ENCODE measurements around the gene HSFX4. TPM values are rescaled to one million over a fixed set of nuclear protein-coding genes. Genes with fewer than 3 reads are reported as not detected.
"Not testable (repeated sequence)": the region's sequence is repeated elsewhere in the genome, so short reads cannot be mapped to it uniquely, and the experiment has no call there.

Gene HSFX4, protein sequence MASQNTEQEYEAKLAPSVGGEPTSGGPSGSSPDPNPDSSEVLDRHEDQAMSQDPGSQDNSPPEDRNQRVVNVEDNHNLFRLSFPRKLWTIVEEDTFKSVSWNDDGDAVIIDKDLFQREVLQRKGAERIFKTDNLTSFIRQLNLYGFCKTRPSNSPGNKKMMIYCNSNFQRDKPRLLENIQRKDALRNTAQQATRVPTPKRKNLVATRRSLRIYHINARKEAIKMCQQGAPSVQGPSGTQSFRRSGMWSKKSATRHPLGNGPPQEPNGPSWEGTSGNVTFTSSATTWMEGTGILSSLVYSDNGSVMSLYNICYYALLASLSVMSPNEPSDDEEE
- total RNA-seq, result not detected
- long read RNA-seq, result 0 reads

DNA sequence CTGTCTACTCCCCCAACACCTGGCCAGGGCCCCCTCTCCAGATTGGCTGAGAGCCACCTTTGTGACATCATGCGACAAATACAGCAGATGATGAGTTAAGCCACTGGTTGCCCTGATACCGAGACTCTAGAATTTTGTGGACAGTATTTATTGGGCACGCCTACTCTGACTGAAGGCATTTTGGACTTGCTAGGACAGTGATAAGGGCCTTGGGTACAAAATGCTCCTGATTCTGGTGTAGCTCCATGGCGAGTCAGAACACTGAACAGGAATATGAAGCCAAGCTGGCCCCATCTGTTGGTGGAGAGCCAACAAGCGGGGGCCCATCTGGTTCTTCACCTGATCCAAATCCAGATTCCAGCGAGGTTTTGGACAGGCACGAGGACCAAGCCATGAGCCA is at the start of gene HSFX4:
Gene HSFX4 (plus strand): TSS at position 174 of the 400 bp plus-strand sequence. CDS start 72 bp downstream, at position 246.
- intact Hi-C loops (cut with DNase I); DNase-seq (ENCODE audit: missing footprints); ATAC-seq: not testable (repeated sequence)

DNA sequence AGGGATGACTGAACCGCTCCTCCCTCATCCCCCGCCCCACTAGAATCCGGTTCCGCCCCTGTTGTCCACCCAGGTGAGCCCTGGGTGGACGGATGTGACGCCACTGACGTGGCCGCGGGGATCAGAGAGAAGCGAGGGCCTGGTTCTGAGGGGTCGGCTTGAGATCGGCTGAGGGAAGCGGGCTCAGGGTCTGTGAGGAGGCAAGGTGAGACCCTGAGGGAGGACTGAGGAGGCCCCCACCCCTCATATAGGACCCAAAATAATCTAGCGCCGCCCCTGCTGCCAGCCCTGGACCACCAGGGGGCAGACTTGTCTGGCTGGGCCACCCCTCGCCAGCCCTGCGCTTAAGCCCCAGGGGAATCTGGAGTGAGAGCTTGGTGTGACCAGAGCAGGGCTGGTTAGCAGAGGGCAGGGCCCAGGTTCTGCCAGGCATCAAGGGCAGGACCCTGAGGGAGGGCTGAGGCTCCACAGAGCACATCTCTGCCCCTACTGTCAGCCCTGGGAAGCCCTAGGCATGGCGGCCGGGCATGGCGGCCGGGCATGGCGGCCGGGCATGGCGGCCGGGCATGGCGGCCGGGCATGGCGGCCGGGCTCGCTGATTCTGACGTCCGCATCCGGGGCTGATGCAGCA is 48.2 kb upstream of the HSFX4 start, which contains the start of gene MAGEA8:
Gene MAGEA8 (plus strand): TSS at position 103 of the 631 bp plus-strand sequence. CDS start 3,090 bp downstream, outside the sequence.
- ATAC-seq (no peak), DNase-seq (ENCODE audit: missing footprints) (no peak)
- intact Hi-C loops (cut with DNase I), result no loop called here

DNA sequence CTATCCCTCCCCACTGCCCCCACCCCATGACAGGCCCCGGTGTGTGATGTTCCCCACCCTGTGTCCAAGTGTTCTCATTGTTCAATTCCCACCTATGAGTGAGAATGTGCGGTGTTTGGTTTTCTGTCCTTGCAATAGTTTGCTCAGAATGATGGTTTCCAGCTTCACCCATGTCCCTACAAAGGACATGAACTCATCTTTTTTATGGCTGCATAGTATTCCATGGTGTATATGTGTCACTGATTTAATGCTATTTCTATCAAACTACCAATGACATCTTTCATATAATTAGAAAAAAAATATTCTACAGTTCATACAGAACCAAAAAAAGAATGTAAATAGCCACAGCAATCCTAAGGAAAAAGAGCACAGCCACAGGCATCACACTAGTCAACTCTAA is 38.5 kb upstream of the HSFX4 start:
- intact Hi-C loops (cut with DNase I); DNase-seq (ENCODE audit: missing footprints); ATAC-seq: not testable (repeated sequence)

DNA sequence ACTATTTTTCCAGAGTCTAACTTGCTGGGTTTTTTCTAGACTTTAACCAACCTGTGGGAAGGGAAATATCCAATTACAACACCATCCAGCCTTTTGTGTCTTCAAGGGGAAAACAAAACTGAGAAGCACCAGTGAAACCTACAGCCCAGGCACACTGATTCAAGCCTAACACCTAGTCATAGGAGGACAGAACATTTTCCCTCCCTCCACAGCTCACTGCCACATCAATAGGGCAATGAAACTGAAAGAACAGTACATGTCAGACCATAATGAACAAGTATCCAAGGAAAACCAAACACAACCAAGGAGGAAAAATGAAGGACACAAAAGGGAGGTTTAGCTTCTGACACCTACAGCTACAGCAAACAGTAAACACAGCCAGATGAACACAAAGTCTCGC is 30.8 kb upstream of the HSFX4 start:
- DNase-seq (ENCODE audit: missing footprints) (no peak), ATAC-seq (no peak)
- intact Hi-C loops (cut with DNase I), result no loop called here

DNA sequence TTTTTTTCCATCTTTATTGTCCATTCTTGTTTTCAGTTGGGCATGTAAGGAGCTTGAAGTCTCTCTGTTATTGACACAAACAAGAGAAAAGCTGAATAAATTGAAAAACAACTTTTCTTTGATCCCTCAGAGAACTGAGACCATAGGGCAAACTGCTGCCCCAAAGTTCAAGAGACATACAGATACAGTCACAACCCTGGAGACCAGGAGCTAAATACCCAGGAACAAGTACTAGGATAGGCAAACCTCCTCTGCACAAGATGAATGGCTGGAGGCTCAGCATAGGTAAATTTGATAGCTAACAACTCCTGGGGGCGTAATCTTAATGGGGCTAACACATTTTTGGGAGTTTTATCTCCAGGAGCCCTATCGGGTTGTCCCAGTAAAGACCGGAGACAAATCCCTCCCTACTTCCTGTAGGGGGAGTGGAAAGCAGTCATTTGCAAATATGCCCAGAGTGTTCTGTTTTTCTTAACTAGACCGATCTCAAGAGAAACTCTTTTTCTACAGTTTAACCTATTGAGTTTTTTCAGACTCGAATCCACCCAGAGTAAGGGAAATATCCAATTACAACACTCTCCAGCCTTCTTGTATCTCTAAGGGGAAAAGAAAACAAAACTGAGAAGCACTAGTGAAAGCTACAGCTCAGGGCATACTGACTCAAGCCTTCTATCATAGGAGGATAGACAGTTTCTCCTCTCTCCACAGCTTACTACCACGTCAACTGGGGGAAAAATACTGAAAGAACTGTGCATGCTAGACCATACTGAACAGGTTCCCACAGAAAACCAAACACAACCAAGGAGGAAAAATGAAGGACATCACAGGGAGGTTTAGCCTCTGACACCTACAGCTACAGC is 25.3 kb upstream of the HSFX4 start:
- no peak for ATAC-seq
- intact Hi-C loops (cut with DNase I), result no loop called here
- DNase-seq (ENCODE audit: missing footprints), result no peak

DNA sequence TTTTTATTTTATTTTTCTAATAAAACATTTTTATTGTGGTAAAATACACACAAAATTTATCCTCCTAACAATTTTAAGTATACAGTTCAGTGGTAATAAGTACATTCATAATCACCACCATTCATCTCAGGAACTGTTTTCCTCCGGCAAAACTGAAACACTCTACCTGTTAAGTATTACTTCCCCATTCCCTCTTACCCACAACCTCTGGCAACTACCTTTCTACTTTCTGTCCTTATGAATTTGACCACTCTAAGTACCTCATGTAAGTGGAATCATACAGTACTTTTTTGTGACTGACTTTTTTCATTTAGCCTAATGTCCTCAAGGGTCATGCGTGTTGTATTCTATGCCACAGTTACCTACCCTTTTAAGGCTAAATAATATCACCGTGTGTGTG is 21.1 kb upstream of the HSFX4 start:
- no peak for DNase-seq (ENCODE audit: missing footprints)
- ATAC-seq, result no peak
- intact Hi-C loops (cut with DNase I), result no loop called here

DNA sequence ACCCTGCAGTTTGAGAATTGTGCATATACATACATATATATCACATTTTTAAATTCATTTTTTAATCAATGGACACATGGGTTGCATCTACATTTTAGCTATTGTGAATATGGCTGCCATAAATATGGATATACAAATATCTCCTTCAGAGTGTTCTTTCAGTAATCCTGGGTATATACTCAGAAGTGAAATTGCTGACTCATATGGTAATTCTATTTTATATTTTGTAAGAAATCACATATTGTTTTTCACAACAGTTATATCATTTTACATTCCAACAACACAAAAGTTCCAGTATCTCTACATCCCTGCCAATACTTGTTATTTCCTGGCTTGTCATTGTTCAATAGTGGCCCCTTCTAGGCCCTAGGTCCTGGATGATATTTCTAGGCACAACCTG is 20.6 kb upstream of the HSFX4 start:
- intact Hi-C loops (cut with DNase I), result no loop called here
- DNase-seq (ENCODE audit: missing footprints), result no peak
- no peak for ATAC-seq

DNA sequence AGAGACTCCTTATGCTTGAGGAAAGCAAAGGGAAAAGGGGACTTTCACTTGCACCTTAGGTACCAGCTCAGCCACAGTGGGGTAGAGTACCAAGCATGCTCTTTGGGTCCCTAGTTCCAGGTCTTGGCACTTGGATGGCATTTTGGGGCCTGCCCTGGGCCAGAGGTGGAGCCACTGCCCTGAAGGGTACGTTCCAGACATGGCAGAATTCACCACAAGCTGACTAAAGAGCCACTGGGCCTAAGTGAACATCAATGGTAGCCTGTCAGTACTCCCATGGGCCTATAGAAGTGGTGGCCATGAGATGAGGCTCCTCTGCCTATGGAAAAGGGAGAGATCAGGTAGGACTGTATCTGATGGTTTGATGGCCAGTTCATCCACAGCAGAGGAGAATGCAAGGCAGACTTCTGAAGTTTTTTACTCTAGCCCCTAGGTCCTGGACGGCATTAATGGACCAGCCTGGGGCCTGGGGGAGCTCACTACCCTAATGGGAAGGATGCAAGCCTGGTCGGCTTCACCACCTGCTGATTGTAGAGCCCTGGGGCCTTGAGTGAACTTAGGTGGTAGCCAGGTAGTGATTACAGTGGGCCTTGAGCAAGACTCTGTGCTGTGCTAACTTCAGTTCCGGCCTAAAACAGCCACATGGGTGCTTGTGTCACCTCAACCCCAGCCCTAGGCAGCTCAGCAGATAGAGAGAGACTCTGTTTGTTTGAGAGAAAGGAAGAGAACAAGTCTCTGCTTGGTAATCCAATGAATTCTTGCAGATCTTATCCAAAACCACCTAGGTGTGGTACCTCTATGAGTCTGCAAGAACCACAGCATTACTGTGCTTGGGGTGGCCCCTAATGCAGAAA is 19.8 kb upstream of the HSFX4 start:
- DNase-seq (ENCODE audit: missing footprints), result no peak
- intact Hi-C loops (cut with DNase I), result no loop called here
- ATAC-seq, result no peak

DNA sequence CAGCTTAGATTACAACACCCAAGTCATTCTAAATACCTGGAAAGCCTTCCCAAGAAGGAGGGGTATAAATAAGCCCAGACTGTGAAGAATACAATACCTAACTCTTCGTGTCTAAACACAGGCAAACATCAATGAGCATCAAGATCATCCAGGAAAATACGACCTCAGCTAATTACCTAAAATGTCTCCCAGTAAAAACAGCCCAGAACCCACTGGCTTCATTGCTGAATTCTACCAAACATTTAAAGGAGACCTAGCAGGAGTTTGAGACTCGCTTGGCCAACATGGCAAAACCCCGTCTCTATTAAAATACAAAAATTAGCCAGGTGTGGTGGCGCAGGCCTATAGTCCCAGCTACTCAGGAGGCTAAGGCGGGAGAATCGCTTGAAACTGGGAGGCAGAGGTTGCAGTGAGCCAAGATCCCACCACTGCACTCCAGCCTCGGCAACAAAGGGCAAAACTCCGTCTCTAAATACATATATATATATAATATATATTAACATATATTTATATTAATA is 19.1 kb upstream of the HSFX4 start:
- intact Hi-C loops (cut with DNase I), result no loop called here
- DNase-seq (ENCODE audit: missing footprints), result no peak
- ATAC-seq, result no peak

DNA sequence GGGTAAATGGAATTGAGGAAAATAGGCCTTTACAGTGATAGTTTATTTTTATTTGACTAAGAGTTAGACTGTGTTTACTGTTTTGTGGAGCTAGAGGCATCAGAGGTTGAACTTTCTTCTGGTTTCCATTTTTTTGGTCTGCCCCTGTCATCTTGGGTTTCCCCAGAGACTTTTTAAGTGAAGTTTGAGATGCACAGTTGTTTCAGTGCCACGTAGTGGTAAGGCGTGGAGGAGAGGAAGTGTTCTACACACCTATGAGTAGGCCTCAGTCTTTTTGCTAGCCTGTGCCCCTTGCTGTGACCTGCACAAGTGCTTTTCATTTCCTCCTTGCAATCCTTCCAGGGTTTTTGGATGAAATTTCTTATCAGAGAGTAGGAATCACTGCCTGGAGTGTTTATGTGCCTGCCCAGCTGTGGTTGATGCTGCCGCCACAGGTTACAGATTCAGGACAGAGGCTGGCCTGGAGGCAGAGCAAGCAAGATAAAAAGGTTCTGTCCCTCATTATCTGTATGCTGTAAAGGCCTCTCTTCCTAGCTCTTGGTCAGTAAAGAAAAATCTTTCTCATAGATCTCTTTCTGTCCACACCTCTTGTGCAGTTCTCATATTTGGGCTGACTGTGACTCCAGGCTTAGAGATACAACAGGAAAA is 12.5 kb upstream of the HSFX4 start:
- ATAC-seq (no peak), DNase-seq (ENCODE audit: missing footprints) (no peak)
- intact Hi-C loops (cut with DNase I), result no loop called here

DNA sequence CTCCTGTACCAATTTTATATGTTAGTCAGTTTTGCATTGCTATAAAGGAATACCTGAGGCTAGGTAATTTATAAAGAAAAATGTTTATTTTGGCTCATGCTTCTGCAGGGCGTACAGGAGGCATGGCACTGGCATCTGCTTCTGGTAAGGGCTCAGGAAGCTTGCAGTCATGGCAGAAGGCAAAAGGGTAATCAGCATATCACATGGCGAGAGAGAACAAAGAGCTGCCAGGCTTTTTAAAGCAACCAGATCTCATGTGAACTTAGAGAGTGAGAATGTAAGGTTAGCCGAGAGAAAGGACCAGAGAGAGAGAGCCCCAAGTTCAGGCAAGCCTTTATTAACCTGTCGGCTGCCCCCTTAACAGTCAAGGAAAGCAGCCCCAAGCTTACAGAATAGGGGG is 5.5 kb upstream of the HSFX4 start:
- intact Hi-C loops (cut with DNase I); ATAC-seq; DNase-seq (ENCODE audit: missing footprints): not testable (repeated sequence)

DNA sequence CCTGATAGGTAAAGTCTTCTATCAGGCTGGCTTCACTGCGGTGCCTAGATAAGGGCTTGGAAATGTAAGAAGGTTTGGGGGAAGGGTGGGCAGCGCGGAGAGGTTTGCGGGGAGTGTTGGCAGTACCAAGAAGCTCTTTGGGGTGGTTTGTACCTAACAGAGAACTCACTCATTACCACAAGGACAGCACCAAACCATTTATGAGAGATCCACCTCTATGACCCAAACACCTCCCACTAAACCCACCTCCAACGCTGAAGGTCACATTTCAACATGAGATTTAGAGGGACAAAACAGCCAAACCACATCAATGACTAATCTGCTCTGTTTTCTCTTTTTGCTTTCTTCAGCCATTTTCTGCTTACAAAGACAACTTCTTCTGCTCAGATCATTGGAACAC is 4.9 kb upstream of the HSFX4 start:
- DNase-seq (ENCODE audit: missing footprints); intact Hi-C loops (cut with DNase I); ATAC-seq: not testable (repeated sequence)

DNA sequence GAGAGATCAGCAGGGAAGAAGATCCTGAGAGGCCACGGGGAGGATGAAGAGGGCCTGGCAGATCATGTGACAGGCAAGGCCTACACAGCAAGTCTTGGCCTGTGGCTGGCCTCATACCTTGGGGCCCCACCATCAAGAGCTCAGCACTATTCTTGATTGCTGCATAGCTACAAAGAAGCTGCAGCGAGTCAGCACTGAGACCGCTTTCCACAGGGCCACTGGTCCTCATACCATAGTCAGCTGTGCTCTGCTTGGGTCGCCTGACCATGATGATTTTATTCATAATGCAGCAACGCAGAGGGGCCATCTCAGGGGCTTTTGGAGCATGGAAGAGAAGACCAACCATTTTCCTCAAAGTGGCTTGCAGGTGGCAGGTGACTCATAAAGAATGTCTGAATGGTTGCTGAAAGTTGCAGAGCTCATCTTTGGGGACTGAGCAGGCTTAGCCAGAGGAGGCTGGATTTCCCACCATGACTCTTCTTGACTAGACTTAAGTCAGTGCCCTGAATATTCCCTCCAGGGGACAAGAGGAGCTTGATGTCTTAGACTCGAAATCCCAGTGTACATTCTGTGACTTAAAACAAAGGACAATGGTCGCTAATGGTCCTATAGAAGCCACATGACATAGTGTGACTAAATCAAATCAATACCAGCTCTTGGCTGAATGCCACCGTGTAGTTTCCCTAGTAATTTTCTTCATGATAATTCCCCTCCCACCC is 2.0 kb upstream of the HSFX4 start:
- DNase-seq (ENCODE audit: missing footprints); intact Hi-C loops (cut with DNase I); ATAC-seq: not testable (repeated sequence)

DNA sequence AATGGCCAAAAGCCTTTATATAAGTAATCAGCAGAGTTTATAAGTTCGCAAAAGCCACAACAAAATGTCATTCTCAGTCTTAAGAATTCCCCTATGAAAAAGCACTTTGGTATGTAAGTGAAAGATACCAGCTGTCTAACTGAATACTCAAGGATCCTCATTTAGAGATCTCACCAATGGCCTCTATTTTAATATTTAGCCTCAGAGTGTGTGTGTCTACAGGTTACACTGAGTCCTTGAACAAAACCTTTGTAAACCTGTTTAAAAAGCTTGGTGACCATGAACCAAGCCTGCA is 1.5 kb upstream of the HSFX4 start:
- ATAC-seq; DNase-seq (ENCODE audit: missing footprints); intact Hi-C loops (cut with DNase I): not testable (repeated sequence)

DNA sequence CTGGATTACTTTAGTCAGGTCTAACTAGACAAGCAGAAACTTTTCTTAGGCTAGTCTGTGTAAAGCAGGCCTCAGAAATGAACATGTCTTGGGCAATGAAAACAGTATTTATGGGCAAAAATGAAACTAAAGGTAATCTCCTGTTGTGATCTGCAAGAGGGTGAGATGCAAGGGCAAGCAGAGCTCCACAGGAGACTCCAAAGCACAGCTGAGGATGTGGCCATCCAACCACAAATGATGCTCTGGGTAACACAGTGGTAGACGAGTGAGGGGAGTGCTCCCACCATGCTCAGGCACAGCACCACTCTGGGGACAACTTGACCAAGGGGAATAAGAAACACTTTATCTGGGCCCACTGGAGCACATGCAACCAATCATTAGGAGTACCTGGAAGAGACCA is 738 bp upstream of the HSFX4 start:
- DNase-seq (ENCODE audit: missing footprints); ATAC-seq; intact Hi-C loops (cut with DNase I): not testable (repeated sequence)

DNA sequence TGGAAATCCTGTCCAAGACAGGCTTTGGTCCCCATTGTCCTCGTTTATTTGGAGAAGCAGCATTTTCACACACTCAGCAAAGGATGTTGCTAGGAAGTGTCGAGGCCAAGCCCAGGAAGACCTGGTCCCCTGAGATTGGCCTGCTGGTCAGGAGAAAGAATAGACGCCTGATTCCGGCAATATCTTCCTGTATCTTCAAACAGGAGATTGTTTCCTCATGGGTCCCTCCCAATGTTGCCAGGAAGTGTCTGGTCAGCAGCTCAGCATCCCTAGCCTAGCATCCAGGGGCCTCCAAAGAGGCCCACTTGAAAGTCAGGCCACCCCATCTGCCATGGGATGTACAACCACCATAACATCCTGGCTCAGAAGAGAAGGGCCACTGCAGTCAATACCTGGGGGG is 2.0 kb downstream of the HSFX4 start:
- intact Hi-C loops (cut with DNase I); DNase-seq (ENCODE audit: missing footprints); ATAC-seq: not testable (repeated sequence)

DNA sequence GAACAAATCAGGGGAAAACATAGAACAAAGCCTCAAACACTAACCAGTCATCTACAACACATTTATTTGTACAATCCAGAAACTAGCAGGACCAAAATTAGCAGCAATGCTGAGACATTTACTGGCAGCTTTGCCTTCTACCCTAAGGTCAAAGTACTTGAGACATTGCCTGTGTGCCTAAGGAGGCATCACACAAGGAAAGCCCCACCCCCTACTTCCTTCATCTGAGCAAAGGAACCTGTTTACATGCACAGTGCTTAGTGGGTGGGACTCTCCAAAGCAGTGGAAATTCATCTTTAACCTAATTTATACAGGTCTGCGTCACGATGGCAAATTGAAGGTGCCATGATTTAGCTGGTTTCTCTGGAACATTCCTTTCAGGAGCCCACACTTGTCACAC is 2.8 kb downstream of the HSFX4 start:
- ATAC-seq; intact Hi-C loops (cut with DNase I); DNase-seq (ENCODE audit: missing footprints): not testable (repeated sequence)
